Pancreas (tissue), 10 donors: Measurements from ENCODE around the gene FSTL3. TPM values are rescaled to one million over a fixed set of nuclear protein-coding genes. Genes with fewer than 3 reads are reported as not detected.

Experiments
- ATAC-seq, 4 donors: fragments of 200-7000 bp; cut with Tn5 transposase; one replicate each; pipeline versions ENCODE4 v1.8.0 to v1.9.1; 2020; ENCODE audit warnings: mild to moderate bottlenecking in 4 of 4, moderate library complexity in 4 of 4
- DNase-seq, 6 donors: peaks; one replicate each; pipeline ENCODE4 v3.0.0-alpha.2; 2020
- FAIRE-seq: peaks from 2 replicates; lab custom pipeline; 2012; peaks lifted over from hg19 to GRCh38; lab: Jason Lieb, UNC
- H3K27ac ChIP-seq, 4 donors: fragments of 200-600 bp; sonication (generic); 1 replicate in 3 of 4; 2 replicates in 1 of 4; pipeline versions ENCODE4 v1.5.0 to v1.8.0; 2020
- H3K27me3 ChIP-seq, 4 donors: fragments of 200-600 bp; one replicate each; pipeline ENCODE4 v1.8.0; 2021
- H3K36me3 ChIP-seq, 3 donors: fragments of 200-600 bp; sonication (generic) in 1 of 3; one replicate each; pipeline versions ENCODE4 v1.5.0 to v1.8.0; 2020 to 2021
- H3K4me1 ChIP-seq, 3 donors: fragments of 200-600 bp; one replicate each; pipeline ENCODE4 v1.8.0; 2021
- H3K4me3 ChIP-seq, 4 donors: fragments of 200-600 bp; sonication (generic) in 2 of 4; one replicate each; pipeline versions ENCODE4 v1.5.0 to v1.8.0; 2020 to 2021
- H3K9me3 ChIP-seq, 4 donors: fragments of 200-600 bp; one replicate each; pipeline ENCODE4 v1.8.0; 2021
- CTCF ChIP-seq, 4 donors: fragments of 200-600 bp; sonication (generic) in 3 of 4; IDR thresholded peaks; one replicate each; pipeline versions ENCODE4 v1.5.0 to v1.8.0; 2021; ENCODE audit warnings: antibody characterized with exemption in 4 of 4
- WGBS, 2 donors: extraction: QIAGEN DNeasy Blood & Tissue Kit; methylation state at CpG; one replicate each; pipeline ENCODE4 v1.1.7; 2013; 5-methylcytosine and 5-hydroxymethylcytosine counted together
- intact Hi-C, 3 donors: fragments of 100-400 bp; cut with DNase I; formaldehyde crosslinking; loops; one replicate each; pipeline versions ENCODE4 v1.11.1 to v1.14.2; 2022
- polyA plus RNA-seq, 2 donors: library from polyadenylated mRNA; stranded (reverse); fragments of 200-250 nt; gene quantifications; one replicate each; pipeline ENCODE4 v1.2.3, GENCODE V29; 2013
- total RNA-seq, 6 donors: library from RNA; stranded (reverse); fragmentation: NEBNext Ultra II Directional in 4 of 6; extraction: Animal tissue kit (Norgen Biotek cat#: 25700) in 4 of 6; gene quantifications; one replicate each; pipeline versions ENCODE4 v1.2.1 to v1.2.4, GENCODE V29; 2021 to 2023
- donor health status: healthy with polysubstance abuse.
- donor health status: DM: no; HTN: no; CAD: no; lungs with moderate emphysema.
- donor health status: DM: no; HTN: no; CAD: no.
- donor health status: control.
- donor health status: control.
- donor health status: Bipolar disorder and iron deficiency.
- donor health status: DM: yes; HTN: yes; CAD: no.
- donor health status: DM: no; HTN: no; CAD: no.
- donor health status: DM: no; HTN: no; CAD: no.
- donor health status: DM: yes; HTN: yes; CAD: no.

FSTL3 gene
- total and polyA plus RNA-seq, 8 donors: 6.6 to 148 (median 23.2) TPM

- Histone ChIP-seq H3K36me3 (peaks cover 0 to 42% (median 20%) of the 10 kb centered on the region in 3 donors), H3K9me3 (no peaks in the 10 kb centered on the region), H3K27ac (no peak overlapping the region), H3K4me3 (no peak overlapping the region), H3K27me3 (no peaks in the 10 kb centered on the region), H3K4me1 (no peaks in the 10 kb centered on the region)
- 93 to 94% methylated on average over 48 to 54 of the region's 54 CpGs for WGBS, 2 donors
- no peak for TF ChIP-seq CTCF (IDR thresholded peaks at IDR 0.05)
- peak in 1 of 6 donors; percentile 77 for DNase-seq
- no peak for ATAC-seq
- no peak for FAIRE-seq
- intact Hi-C loops: no loop called here
Observed at GRCh38 chr19:652467-653389, 23.5 kb upstream of the FSTL3 start.

- intact Hi-C loops: no loop called here
- DNase-seq: peak in 1 of 6 donors; percentile 61
- Histone ChIP-seq H3K4me3 (no peak overlapping the region), H3K27me3 (no peaks in the 10 kb centered on the region), H3K36me3 (peaks cover 0 to 35% (median 17%) of the 10 kb centered on the region in 3 donors), H3K4me1 (no peaks in the 10 kb centered on the region), H3K27ac (no peak overlapping the region), H3K9me3 (no peaks in the 10 kb centered on the region)
- no peak for TF ChIP-seq CTCF (IDR thresholded peaks at IDR 0.05)
- ATAC-seq: no peak
- no peak for FAIRE-seq
- WGBS, 2 donors: 86 to 89% methylated on average over 17 of the region's 17 CpGs
Observed at GRCh38 chr19:653425-653824, 22.8 kb upstream of the FSTL3 start.

GRCh38 chr19:655691-656090 lies 20.5 kb upstream of the FSTL3 start:
- H3K27ac ChIP-seq: no peak overlapping the region
- FAIRE-seq (no peak), ATAC-seq (no peak), DNase-seq (peak in 2 of 6 donors; percentile 32 to 54)
- no peak overlapping the region for H3K4me3 ChIP-seq
- no peaks in the 10 kb centered on the region for H3K9me3 ChIP-seq
- H3K27me3 ChIP-seq: no peaks in the 10 kb centered on the region
- TF ChIP-seq CTCF (IDR thresholded peaks at IDR 0.05): no peak
- intact Hi-C loops: no loop called here
- H3K36me3 ChIP-seq: peaks cover 0 to 24% (median 7%) of the 10 kb centered on the region in 3 donors
- 81 to 84% methylated on average over 17 of the region's 17 CpGs for WGBS, 2 donors
- H3K4me1 ChIP-seq: peaks cover 0 to 11% (median 0%) of the 10 kb centered on the region in 3 donors

- H3K4me1 ChIP-seq: peaks cover 0 to 18% (median 8%) of the 10 kb centered on the region in 3 donors
- H3K36me3 ChIP-seq: peaks cover 0 to 13% (median 0%) of the 10 kb centered on the region in 3 donors
- H3K4me3 ChIP-seq: no peak overlapping the region
- ATAC-seq: no peak
- intact Hi-C loops: no loop called here
- H3K27me3 ChIP-seq: no peaks in the 10 kb centered on the region
- no peak for FAIRE-seq
- TF ChIP-seq CTCF (IDR thresholded peaks at IDR 0.05): no peak
- no peak overlapping the region for H3K27ac ChIP-seq
- DNase-seq: peak in 2 of 6 donors; percentile 38 to 69
- WGBS, 2 donors: 85 to 86% methylated on average over 43 of the region's 43 CpGs
- no peaks in the 10 kb centered on the region for H3K9me3 ChIP-seq
Observed at GRCh38 chr19:656751-657559, 19.2 kb upstream of the FSTL3 start.
